Measurements from ENCODE around the gene IGFBPL1.

- no peak for TF ChIP-seq EZH2 (IDR thresholded peaks at IDR 0.05)
- no peak for TF ChIP-seq POLR2AphosphoS5 (IDR thresholded peaks at IDR 0.05; ENCODE audit: borderline replicate concordance, low read depth, low read length)
Observed at GRCh38 chr9:38375572-38375963, 48.7 kb downstream of the IGFBPL1 start.
